ENCODE data around the gene TRDN. TPM values are rescaled to one million over a fixed set of nuclear protein-coding genes. Genes with fewer than 3 reads are reported as not detected.
"Not testable (repeated sequence)": the region's sequence is repeated elsewhere in the genome, so short reads cannot be mapped to it uniquely, and the experiment has no call there.

TRDN gene
- total RNA-seq, 1 experiment from 2014 or later: not detected

- not testable (repeated sequence) for H3K4me1 ChIP-seq (replicated peaks); H3K36me3 ChIP-seq; H3K27ac ChIP-seq; H3K4me3 ChIP-seq; H3K27me3 ChIP-seq (replicated peaks); DNase-seq (ENCODE audit: low read depth in 1 of 2, low spot score in 2 of 2); H3K9me3 ChIP-seq (replicated peaks)
These were observed 164.6 kb downstream of the TRDN start for GRCh38 chr6:123472025-123472702.

GRCh38 chr6:123467392-123467791, 169.4 kb downstream of the TRDN start:
- Histone ChIP-seq H3K9me3 (replicated peaks) (no peaks in the 10 kb centered on the region), H3K4me1 (replicated peaks) (no peaks in the 10 kb centered on the region), H3K36me3 (no peaks in the 10 kb centered on the region), H3K27ac (no peak overlapping the region), H3K4me3 (no peak overlapping the region), H3K27me3 (replicated peaks) (no peaks in the 10 kb centered on the region)
- no peak for DNase-seq (ENCODE audit: low read depth in 1 of 2, low spot score in 2 of 2)

GRCh38 chr6:123462152-123462551, 174.6 kb downstream of the TRDN start:
- no peaks in the 10 kb centered on the region for H3K27me3 ChIP-seq (replicated peaks)
- H3K4me3 ChIP-seq: no peak overlapping the region
- no peaks in the 10 kb centered on the region for H3K9me3 ChIP-seq (replicated peaks)
- H3K36me3 ChIP-seq: no peaks in the 10 kb centered on the region
- no peak overlapping the region for H3K27ac ChIP-seq
- H3K4me1 ChIP-seq (replicated peaks): no peaks in the 10 kb centered on the region
- no peak for DNase-seq (ENCODE audit: low read depth in 1 of 2, low spot score in 2 of 2)

GRCh38 chr6:123458218-123458617, 178.5 kb downstream of the TRDN start:
- Histone ChIP-seq H3K9me3 (replicated peaks) (no peaks in the 10 kb centered on the region), H3K36me3 (no peaks in the 10 kb centered on the region), H3K27ac (no peak overlapping the region), H3K27me3 (replicated peaks) (no peaks in the 10 kb centered on the region), H3K4me1 (replicated peaks) (no peaks in the 10 kb centered on the region), H3K4me3 (no peak overlapping the region)
- no peak for DNase-seq (ENCODE audit: low read depth in 1 of 2, low spot score in 2 of 2)

GRCh38 chr6:123456836-123457235, 179.9 kb downstream of the TRDN start:
- Histone ChIP-seq H3K4me3 (no peak overlapping the region), H3K36me3 (no peaks in the 10 kb centered on the region), H3K4me1 (replicated peaks) (no peaks in the 10 kb centered on the region), H3K27me3 (replicated peaks) (no peaks in the 10 kb centered on the region), H3K9me3 (replicated peaks) (no peaks in the 10 kb centered on the region), H3K27ac (no peak overlapping the region)
- no peak for DNase-seq (ENCODE audit: low read depth in 1 of 2, low spot score in 2 of 2)

GRCh38 chr6:123454448-123454847, 182.3 kb downstream of the TRDN start:
- H3K27ac ChIP-seq: no peak overlapping the region
- no peak for DNase-seq (ENCODE audit: low read depth in 1 of 2, low spot score in 2 of 2)
- no peaks in the 10 kb centered on the region for H3K36me3 ChIP-seq
- no peaks in the 10 kb centered on the region for H3K27me3 ChIP-seq (replicated peaks)
- H3K4me1 ChIP-seq (replicated peaks): no peaks in the 10 kb centered on the region
- no peaks in the 10 kb centered on the region for H3K9me3 ChIP-seq (replicated peaks)
- no peak overlapping the region for H3K4me3 ChIP-seq

GRCh38 chr6:123453071-123453470, 183.7 kb downstream of the TRDN start:
- not testable (repeated sequence) for H3K27ac ChIP-seq; DNase-seq (ENCODE audit: low read depth in 1 of 2, low spot score in 2 of 2); H3K4me3 ChIP-seq

GRCh38 chr6:123448306-123448884, 188.4 kb downstream of the TRDN start:
- H3K9me3 ChIP-seq (replicated peaks): no peaks in the 10 kb centered on the region
- no peaks in the 10 kb centered on the region for H3K36me3 ChIP-seq
- no peaks in the 10 kb centered on the region for H3K4me1 ChIP-seq (replicated peaks)
- no peak for DNase-seq (ENCODE audit: low read depth in 1 of 2, low spot score in 2 of 2)
- H3K27me3 ChIP-seq (replicated peaks): no peaks in the 10 kb centered on the region
- H3K4me3 ChIP-seq: no peak overlapping the region
- no peak overlapping the region for H3K27ac ChIP-seq

More at GRCh38 chr6:123453071-123453470, 183.7 kb downstream of the TRDN start:
- not testable (repeated sequence) for H3K27me3 ChIP-seq (replicated peaks); H3K36me3 ChIP-seq; H3K9me3 ChIP-seq (replicated peaks); H3K4me1 ChIP-seq (replicated peaks)

GRCh38 chr6:123447315-123447937, 189.3 kb downstream of the TRDN start:
- H3K36me3 ChIP-seq: no peaks in the 10 kb centered on the region

GRCh38 chr6:123439371-123439770, 197.4 kb downstream of the TRDN start:
- no peak for DNase-seq (ENCODE audit: low read depth in 1 of 2, low spot score in 2 of 2)
- no peak overlapping the region for H3K4me3 ChIP-seq
- no peaks in the 10 kb centered on the region for H3K36me3 ChIP-seq
- no peaks in the 10 kb centered on the region for H3K27me3 ChIP-seq (replicated peaks)
- no peaks in the 10 kb centered on the region for H3K4me1 ChIP-seq (replicated peaks)
- no peak overlapping the region for H3K27ac ChIP-seq
- H3K9me3 ChIP-seq (replicated peaks): no peaks in the 10 kb centered on the region

More at GRCh38 chr6:123447315-123447937, 189.3 kb downstream of the TRDN start:
- Histone ChIP-seq H3K4me1 (replicated peaks) (no peaks in the 10 kb centered on the region), H3K27me3 (replicated peaks) (no peaks in the 10 kb centered on the region), H3K27ac (no peak overlapping the region), H3K4me3 (no peak overlapping the region), H3K9me3 (replicated peaks) (no peaks in the 10 kb centered on the region)
- DNase-seq (ENCODE audit: low read depth in 1 of 2, low spot score in 2 of 2): no peak

- Histone ChIP-seq H3K9me3 (replicated peaks) (no peaks in the 10 kb centered on the region), H3K4me1 (replicated peaks) (no peaks in the 10 kb centered on the region), H3K27ac (no peak overlapping the region), H3K27me3 (replicated peaks) (no peaks in the 10 kb centered on the region), H3K36me3 (no peaks in the 10 kb centered on the region), H3K4me3 (no peak overlapping the region)
- DNase-seq (ENCODE audit: low read depth in 1 of 2, low spot score in 2 of 2): no peak
These were observed 202.6 kb downstream of the TRDN start for GRCh38 chr6:123434186-123434585.

GRCh38 chr6:123430970-123431369, 205.8 kb downstream of the TRDN start:
- Histone ChIP-seq H3K36me3 (no peaks in the 10 kb centered on the region), H3K4me3 (no peak overlapping the region), H3K9me3 (replicated peaks) (no peaks in the 10 kb centered on the region), H3K4me1 (replicated peaks) (no peaks in the 10 kb centered on the region), H3K27ac (no peak overlapping the region), H3K27me3 (replicated peaks) (no peaks in the 10 kb centered on the region)
- no peak for DNase-seq (ENCODE audit: low read depth in 1 of 2, low spot score in 2 of 2)

- no peaks in the 10 kb centered on the region for H3K4me1 ChIP-seq (replicated peaks)
- H3K4me3 ChIP-seq: no peak overlapping the region
- H3K9me3 ChIP-seq (replicated peaks): no peaks in the 10 kb centered on the region
These were observed 209.7 kb downstream of the TRDN start for GRCh38 chr6:123427008-123427407.

GRCh38 chr6:123423130-123423529, 213.6 kb downstream of the TRDN start:
- no peak for DNase-seq (ENCODE audit: low read depth in 1 of 2, low spot score in 2 of 2)
- Histone ChIP-seq H3K4me3 (no peak overlapping the region), H3K4me1 (replicated peaks) (no peaks in the 10 kb centered on the region), H3K9me3 (replicated peaks) (no peaks in the 10 kb centered on the region), H3K27me3 (replicated peaks) (no peaks in the 10 kb centered on the region), H3K27ac (no peak overlapping the region), H3K36me3 (no peaks in the 10 kb centered on the region)

More at GRCh38 chr6:123427008-123427407, 209.7 kb downstream of the TRDN start:
- no peaks in the 10 kb centered on the region for H3K27me3 ChIP-seq (replicated peaks)
- H3K36me3 ChIP-seq: no peaks in the 10 kb centered on the region
- H3K27ac ChIP-seq: no peak overlapping the region
- no peak for DNase-seq (ENCODE audit: low read depth in 1 of 2, low spot score in 2 of 2)

Data from SJSA1 (cell line).